H1 (cell line): Measurements from ENCODE around the gene UBE2G2. TPM values are rescaled to one million over a fixed set of nuclear protein-coding genes. Genes with fewer than 3 reads are reported as not detected.

Source experiments
- CEBPB ChIP-seq: IDR thresholded peaks from 2 replicates; pipeline ENCODE4 v1.6.1; 2012; ENCODE audit warnings: low read depth, low read length
- MAFK ChIP-seq: IDR thresholded peaks from 2 replicates; pipeline ENCODE4 v1.6.1; 2012; ENCODE audit warnings: low read depth, mild to moderate bottlenecking, improper control_type of control experiment, low read length
- POU5F1 ChIP-seq: IDR thresholded peaks from 2 replicates; pipeline ENCODE4 v1.6.1; 2011; ENCODE audit warnings: low read depth, mild to moderate bottlenecking, low read length, moderate library complexity
- polyA plus RNA-seq, 7 experiments: library from polyadenylated mRNA; depleted of rRNA in 3 of 7; stranded (reverse) in 5 of 7; unstranded in 2 of 7; fragments of >200 nt in 5 of 7; fragments of 200-250 nt in 2 of 7; gene quantifications; 1 replicate in 5 of 7; 2 replicates in 1 of 7; 4 replicates in 1 of 7; pipeline versions ENCODE4 v1.2.1 to v1.2.3, GENCODE V29; 2011 to 2013; ENCODE audit warnings: missing spikeins in 2 of 7, mixed read lengths in 2 of 7
- total RNA-seq: library from RNA; stranded (reverse); fragmentation: NEBNext Ultra II Directional; extraction: Animal tissue kit (Norgen Biotek cat#: 25700); gene quantifications from 2 replicates; pipeline ENCODE4 v1.2.1, GENCODE V29; 2021

UBE2G2 gene
- total and polyA plus RNA-seq, 2 of the 8 experiments (the other 6 are each of a cell fraction or from before 2014, with no cell fraction given), result 96.3 to 101 TPM

DNA sequence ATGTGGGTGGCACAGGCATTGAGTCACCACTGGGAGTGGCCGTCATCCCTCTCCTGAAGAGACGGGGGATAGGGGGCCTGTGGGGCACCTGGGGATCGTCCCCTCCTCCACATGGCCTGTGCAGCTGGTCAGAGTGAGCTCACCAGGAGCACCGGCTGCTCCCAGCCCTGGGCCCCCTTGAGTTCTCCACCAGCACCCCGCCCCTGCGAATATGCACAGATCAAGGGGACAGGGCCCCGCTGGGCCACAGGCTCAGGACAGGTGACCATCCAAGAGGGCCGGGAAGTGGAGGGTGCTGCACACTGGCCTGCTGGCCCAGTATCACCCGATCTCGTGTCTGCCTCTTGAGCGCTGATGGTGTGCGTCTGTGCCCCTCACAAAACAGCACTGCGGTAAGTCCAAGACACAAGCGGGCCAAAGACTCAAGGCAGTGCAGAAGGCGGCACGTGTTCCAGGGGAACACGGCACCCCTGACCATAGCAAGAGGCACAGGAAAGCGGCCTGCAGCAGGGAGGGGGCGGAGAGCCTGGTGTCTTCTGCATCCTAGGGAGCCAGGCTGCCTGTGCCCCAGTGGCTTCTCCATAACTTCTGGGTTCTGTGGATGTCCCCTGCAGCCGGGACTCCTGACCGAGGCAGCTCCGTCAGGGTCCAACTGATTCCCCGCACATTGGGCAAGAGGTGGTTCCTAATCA, 72.1 kb downstream of the UBE2G2 start (continued):
- TF ChIP-seq CEBPB, result no peak
- TF ChIP-seq MAFK, result no peak
- TF ChIP-seq POU5F1, result no peak
- TF ChIP-seq, all 59 proteins: peak for 0
